DND-41 (cell line): Measurements from ENCODE around the gene RPL7A.

Experiments
- ATAC-seq: fragments of 200-7000 bp; cut with Tn5 transposase; 3 replicates; pipeline ENCODE4 v1.9.1; 2021; ENCODE audit warnings: low read depth; ENCODE audit not compliant: insufficient read depth
- DNase-seq: peaks from one replicate; pipeline ENCODE4 v3.0.0-alpha.2; 2020
- H2AFZ ChIP-seq: 2 replicates; pipeline ENCODE4 v1.6.0; 2012; ENCODE audit warnings: low read depth, low read length
- H3K27ac ChIP-seq: 2 replicates; pipeline ENCODE4 v1.5.1; 2012; ENCODE audit warnings: low read length, inconsistent platforms
- H3K27me3 ChIP-seq: fragments of 200-600 bp; sonication (generic); 2 replicates; pipeline ENCODE4 v1.6.0; 2012; ENCODE audit warnings: low read length, mild to moderate bottlenecking, inconsistent platforms; ENCODE audit not compliant: insufficient read depth, poor library complexity
- H3K36me3 ChIP-seq: 2 replicates; pipeline ENCODE4 v1.5.1; 2012; ENCODE audit warnings: low read length, inconsistent platforms; ENCODE audit not compliant: insufficient read depth
- H3K4me1 ChIP-seq: 2 replicates; pipeline ENCODE4 v1.5.1; 2012; ENCODE audit warnings: mild to moderate bottlenecking, low read length; ENCODE audit not compliant: insufficient read depth
- H3K4me2 ChIP-seq: 2 replicates; pipeline ENCODE4 v1.6.0; 2012; ENCODE audit warnings: mild to moderate bottlenecking, moderate library complexity, low read length, inconsistent platforms; ENCODE audit not compliant: insufficient read depth
- H3K4me3 ChIP-seq, 2 experiments: fragments of 200-600 bp in 1 of 2; shearing (Covaris generic) in 1 of 2; 2 replicates each; pipeline ENCODE4 v1.5.1; 2012 to 2016; ENCODE audit warnings: inconsistent platforms in 2 of 2, low read length in 2 of 2, mild to moderate bottlenecking in 2 of 2, low read depth in 1 of 2, moderate library complexity in 1 of 2
- H3K79me2 ChIP-seq: 2 replicates; pipeline ENCODE4 v1.6.0; 2012; ENCODE audit warnings: low read length, inconsistent platforms; ENCODE audit not compliant: insufficient read depth
- H3K9ac ChIP-seq: 2 replicates; pipeline ENCODE4 v1.6.0; 2012; ENCODE audit warnings: low read depth, mild to moderate bottlenecking, inconsistent platforms, low read length, moderate library complexity
- H3K9me3 ChIP-seq: 2 replicates; pipeline ENCODE4 v1.5.1; 2012; ENCODE audit warnings: low read length, moderate library complexity, mild to moderate bottlenecking, inconsistent platforms; ENCODE audit not compliant: insufficient read depth, severe bottlenecking
- H4K20me1 ChIP-seq: 2 replicates; pipeline ENCODE4 v1.6.0; 2012; ENCODE audit warnings: low read length; ENCODE audit not compliant: insufficient read depth
- EZH2 ChIP-seq: IDR thresholded peaks from 3 replicates; pipeline ENCODE4 v1.6.1; 2012; ENCODE audit warnings: borderline replicate concordance, low read depth, mild to moderate bottlenecking, moderate library complexity, low read length, inconsistent platforms; ENCODE audit not compliant: severe bottlenecking
- TF ChIP-seq, protein P1 (sequence below): IDR thresholded peaks from 2 replicates; pipeline ENCODE4 v1.5.1; 2012; ENCODE audit warnings: borderline replicate concordance, low read length, moderate library complexity, mild to moderate bottlenecking; ENCODE audit not compliant: poor library complexity, severe bottlenecking; ENCODE audit errors: extremely low read depth

RPL7A gene

DNA sequence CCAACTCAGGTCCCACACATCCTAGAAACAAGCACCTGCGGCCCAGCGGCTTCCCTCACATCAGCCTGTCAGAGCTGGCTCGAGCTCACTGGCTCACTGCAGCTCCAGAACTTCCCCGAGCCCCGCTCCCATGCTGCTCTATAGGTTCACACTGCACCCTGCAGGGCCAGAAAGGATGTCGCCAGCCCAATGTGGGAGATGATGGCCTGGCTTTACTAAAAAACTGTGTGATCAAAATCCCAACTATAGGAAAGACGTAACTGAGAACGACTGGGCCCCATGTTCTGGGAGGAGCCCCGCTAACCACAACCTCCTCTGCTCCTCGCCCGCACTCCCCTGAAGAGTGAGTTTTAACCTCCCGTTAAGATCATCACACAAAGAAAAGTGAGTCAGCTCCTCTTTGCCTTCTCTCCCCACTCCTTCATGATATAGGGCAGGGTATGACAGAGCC, 23.3 kb downstream of the RPL7A start:
- Histone ChIP-seq H3K36me3 (peaks cover 64% of the 10 kb centered on the region), H2AFZ (no peak overlapping the region), H3K27me3 (no peaks in the 10 kb centered on the region), H3K4me3 (no peak overlapping the region), H4K20me1 (peaks cover 83% of the 10 kb centered on the region), H3K4me2 (peak overlapping the region; percentile 27; the same call in 1 of the 2 replicates), H3K79me2 (peaks cover 96% of the 10 kb centered on the region), H3K9ac (no peak overlapping the region), H3K9me3 (no peaks in the 10 kb centered on the region), H3K4me1 (peaks cover 30% of the 10 kb centered on the region), H3K27ac (no peak overlapping the region)
- TF ChIP-seq, protein P1, sequence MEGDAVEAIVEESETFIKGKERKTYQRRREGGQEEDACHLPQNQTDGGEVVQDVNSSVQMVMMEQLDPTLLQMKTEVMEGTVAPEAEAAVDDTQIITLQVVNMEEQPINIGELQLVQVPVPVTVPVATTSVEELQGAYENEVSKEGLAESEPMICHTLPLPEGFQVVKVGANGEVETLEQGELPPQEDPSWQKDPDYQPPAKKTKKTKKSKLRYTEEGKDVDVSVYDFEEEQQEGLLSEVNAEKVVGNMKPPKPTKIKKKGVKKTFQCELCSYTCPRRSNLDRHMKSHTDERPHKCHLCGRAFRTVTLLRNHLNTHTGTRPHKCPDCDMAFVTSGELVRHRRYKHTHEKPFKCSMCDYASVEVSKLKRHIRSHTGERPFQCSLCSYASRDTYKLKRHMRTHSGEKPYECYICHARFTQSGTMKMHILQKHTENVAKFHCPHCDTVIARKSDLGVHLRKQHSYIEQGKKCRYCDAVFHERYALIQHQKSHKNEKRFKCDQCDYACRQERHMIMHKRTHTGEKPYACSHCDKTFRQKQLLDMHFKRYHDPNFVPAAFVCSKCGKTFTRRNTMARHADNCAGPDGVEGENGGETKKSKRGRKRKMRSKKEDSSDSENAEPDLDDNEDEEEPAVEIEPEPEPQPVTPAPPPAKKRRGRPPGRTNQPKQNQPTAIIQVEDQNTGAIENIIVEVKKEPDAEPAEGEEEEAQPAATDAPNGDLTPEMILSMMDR: no peak
- no peak for TF ChIP-seq EZH2
- ATAC-seq (peak; percentile 23), DNase-seq (peak; percentile 35)

DNA sequence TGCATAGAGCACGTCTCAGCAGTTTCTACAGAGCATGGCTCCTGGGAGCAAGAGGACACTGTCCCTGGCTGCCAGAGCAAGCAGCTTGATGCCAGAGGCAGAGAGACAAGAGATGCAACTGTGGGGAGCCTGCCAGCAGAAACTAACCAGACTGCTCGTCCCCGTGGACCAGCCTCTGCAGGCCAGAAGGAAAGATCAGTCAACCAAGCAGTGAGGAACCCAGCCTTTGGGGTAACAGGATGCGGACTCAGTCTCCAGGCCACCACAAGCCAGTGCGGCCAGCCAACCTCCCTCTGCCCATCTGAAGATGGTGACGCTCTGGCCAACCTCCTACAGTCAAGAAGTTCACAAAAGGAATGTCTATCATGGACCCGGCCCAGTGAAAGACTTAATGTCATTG, 24.1 kb downstream of the RPL7A start:
- no peaks in the 10 kb centered on the region for H3K27me3 ChIP-seq
- H3K4me3 ChIP-seq: no peak overlapping the region
- H3K9ac ChIP-seq: no peak overlapping the region
- ATAC-seq (no peak), DNase-seq (no peak)
- H4K20me1 ChIP-seq: peaks cover 76% of the 10 kb centered on the region
- no peaks in the 10 kb centered on the region for H3K9me3 ChIP-seq
- peaks cover 87% of the 10 kb centered on the region for H3K79me2 ChIP-seq
- no peak for TF ChIP-seq EZH2
- TF ChIP-seq, protein P1: no peak
- H2AFZ ChIP-seq: no peak overlapping the region
- H3K4me1 ChIP-seq: peaks cover 38% of the 10 kb centered on the region
- no peak overlapping the region for H3K27ac ChIP-seq
- peaks cover 56% of the 10 kb centered on the region for H3K36me3 ChIP-seq
- no peak overlapping the region for H3K4me2 ChIP-seq

DNA sequence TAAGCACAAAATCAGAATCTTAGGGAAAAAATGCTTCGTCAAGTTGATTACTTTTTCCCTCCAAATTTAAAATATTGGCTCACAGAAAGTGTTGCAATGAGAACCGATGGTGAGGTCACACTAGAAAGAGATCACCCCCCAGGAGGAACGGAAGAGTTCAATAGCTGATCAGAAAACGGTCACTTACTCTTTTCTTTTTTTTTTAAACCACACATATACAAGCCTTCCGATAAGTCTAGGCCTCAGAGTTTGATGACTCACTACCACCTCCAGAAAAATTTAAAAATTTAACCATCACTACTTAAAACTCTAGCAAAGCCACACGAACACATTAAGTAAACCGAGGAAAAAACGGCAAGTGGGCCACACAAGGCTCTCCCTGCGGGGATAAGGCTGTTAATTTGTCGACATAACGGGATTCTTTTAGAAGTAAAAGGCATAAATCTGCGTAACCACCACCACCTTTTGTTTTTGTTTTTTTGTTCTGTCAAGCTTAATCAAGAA, 26.6 kb downstream of the RPL7A start:
- Histone ChIP-seq H4K20me1 (peaks cover 51% of the 10 kb centered on the region), H3K9ac (peak overlapping the region; percentile 89), H2AFZ (peak overlapping the region; percentile 77), H3K27me3 (no peaks in the 10 kb centered on the region), H3K4me1 (peaks cover 40% of the 10 kb centered on the region), H3K9me3 (no peaks in the 10 kb centered on the region), H3K36me3 (peaks cover 38% of the 10 kb centered on the region), H3K79me2 (peaks cover 62% of the 10 kb centered on the region), H3K27ac (peak overlapping the region; percentile 91), H3K4me3 (peak overlapping the region; percentile 98 to 100; a peak in 3 of 4 replicates), H3K4me2 (peak overlapping the region; percentile 95)
- ATAC-seq (no peak), DNase-seq (no peak)
- TF ChIP-seq, protein P1: no peak
- TF ChIP-seq EZH2: no peak
